Uterus (tissue), 2 donors: ENCODE measurements around the gene SMAP2.

Experiments
- CTCF ChIP-seq, 4 experiments: fragments of 200-600 bp in 2 of 4; fragments of 450-650 bp in 2 of 4; sonication (generic) in 2 of 4; IDR thresholded peaks; one replicate each; pipeline ENCODE4 v1.5.1; 2016 to 2019; ENCODE audit warnings: antibody characterized with exemption in 4 of 4, mild to moderate bottlenecking in 2 of 4, moderate library complexity in 1 of 4
- POLR2A ChIP-seq, 2 donors: fragments of 450-650 bp; IDR thresholded peaks; one replicate each; pipeline ENCODE4 v1.6.1; 2016; ENCODE audit warnings: antibody characterized with exemption in 2 of 2, mild to moderate bottlenecking in 1 of 2, moderate library complexity in 1 of 2

DNA sequence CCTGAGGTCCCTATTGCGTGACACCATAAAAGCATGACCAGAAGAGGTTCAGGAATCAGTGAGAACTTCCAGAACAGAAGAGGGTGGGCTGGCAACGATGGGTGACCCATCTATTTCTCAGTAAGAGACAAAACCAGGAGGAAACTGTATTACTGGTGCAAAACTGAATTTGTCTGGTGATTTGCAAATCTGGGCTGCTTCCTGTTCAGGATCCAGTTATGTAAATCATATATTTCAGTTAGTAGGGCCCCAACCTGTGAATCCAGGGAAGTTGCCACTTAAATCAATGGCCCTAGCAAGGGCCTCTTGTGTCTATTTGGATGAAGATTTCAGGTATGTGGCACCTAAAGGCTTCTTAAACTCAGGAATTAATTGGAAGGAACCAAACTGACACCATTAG lies 23.1 kb upstream of the SMAP2 start:
- TF ChIP-seq CTCF (IDR thresholded peaks at IDR 0.05) (no peak), POLR2A (IDR thresholded peaks at IDR 0.05) (no peak)
